RWPE2 (cell line): ENCODE results near the gene PTPRN2.

Source experiments
- ATAC-seq: fragments of 200-7000 bp; cut with Tn5 transposase; 3 replicates; pipeline ENCODE4 v1.9.1; 2021; ENCODE audit warnings: low read depth
- DNase-seq: peaks from one replicate; pipeline ENCODE4 v3.0.0-alpha.2; 2020; ENCODE audit warnings: low spot score
- H3K27ac ChIP-seq: fragments of 450-650 bp; 2 replicates; pipeline ENCODE4 v1.5.1; 2017; ENCODE audit warnings: mild to moderate bottlenecking; ENCODE audit not compliant: poor library complexity, severe bottlenecking
- H3K27me3 ChIP-seq: fragments of 250-450 bp; sonication (Bioruptor Pico); 2 replicates; pipeline ENCODE4 v1.5.1; 2021; ENCODE audit warnings: mild to moderate bottlenecking, moderate library complexity; ENCODE audit not compliant: insufficient read depth, poor library complexity, severe bottlenecking
- H3K36me3 ChIP-seq: fragments of 250-450 bp; sonication (Bioruptor Pico); 2 replicates; pipeline ENCODE4 v1.5.1; 2020; ENCODE audit warnings: low read depth, mild to moderate bottlenecking, moderate library complexity
- H3K4me1 ChIP-seq: fragments of 250-450 bp; sonication (Bioruptor Pico); 2 replicates; pipeline ENCODE4 v1.5.1; 2021; ENCODE audit warnings: mild to moderate bottlenecking, moderate library complexity; ENCODE audit not compliant: insufficient read depth, poor library complexity, severe bottlenecking
- H3K4me3 ChIP-seq: fragments of 250-450 bp; sonication (Bioruptor Pico); 2 replicates; pipeline ENCODE4 v1.5.1; 2021; ENCODE audit warnings: mild to moderate bottlenecking, moderate library complexity; ENCODE audit not compliant: severe bottlenecking
- H3K9me3 ChIP-seq: fragments of 250-450 bp; sonication (Bioruptor Pico); 2 replicates; pipeline ENCODE4 v1.5.1; 2021; ENCODE audit warnings: mild to moderate bottlenecking, moderate library complexity; ENCODE audit not compliant: severe bottlenecking
- CTCF ChIP-seq: fragments of 450-650 bp; IDR thresholded peaks from one replicate; pipeline ENCODE4 v1.5.1; 2017; ENCODE audit warnings: mild to moderate bottlenecking, moderate library complexity; ENCODE audit not compliant: poor library complexity, severe bottlenecking

The PTPRN2 gene

GRCh38 chr7:158140538-158141220 lies 446.9 kb downstream of the PTPRN2 start:
- Histone ChIP-seq H3K36me3 (no peaks in the 10 kb centered on the region), H3K4me1 (no peaks in the 10 kb centered on the region), H3K27me3 (no peaks in the 10 kb centered on the region), H3K27ac (no peak overlapping the region), H3K9me3 (peaks cover 10% of the 10 kb centered on the region), H3K4me3 (no peak overlapping the region)
- no peak for TF ChIP-seq CTCF
- DNase-seq = no peak
- no peak for ATAC-seq

GRCh38 chr7:158139499-158139898 lies 448.1 kb downstream of the PTPRN2 start:
- H3K9me3 ChIP-seq = peaks cover 10% of the 10 kb centered on the region

GRCh38 chr7:158138329-158138597 lies 449.4 kb downstream of the PTPRN2 start:
- Histone ChIP-seq H3K36me3 (no peaks in the 10 kb centered on the region), H3K4me3 (no peak overlapping the region), H3K27me3 (no peaks in the 10 kb centered on the region), H3K27ac (no peak overlapping the region), H3K4me1 (no peaks in the 10 kb centered on the region), H3K9me3 (peaks cover 10% of the 10 kb centered on the region)
- no peak for TF ChIP-seq CTCF
- DNase-seq (no peak), ATAC-seq (no peak)

More at GRCh38 chr7:158139499-158139898, 448.1 kb downstream of the PTPRN2 start:
- Histone ChIP-seq H3K36me3 (no peaks in the 10 kb centered on the region), H3K4me1 (no peaks in the 10 kb centered on the region), H3K27me3 (no peaks in the 10 kb centered on the region), H3K27ac (no peak overlapping the region), H3K4me3 (no peak overlapping the region)
- ATAC-seq (no peak), DNase-seq (no peak)
- no peak for TF ChIP-seq CTCF

GRCh38 chr7:158137516-158138328 lies 449.9 kb downstream of the PTPRN2 start:
- Histone ChIP-seq H3K36me3 (no peaks in the 10 kb centered on the region), H3K27me3 (no peaks in the 10 kb centered on the region), H3K4me3 (no peak overlapping the region), H3K4me1 (no peaks in the 10 kb centered on the region), H3K9me3 (peaks cover 10% of the 10 kb centered on the region), H3K27ac (no peak overlapping the region)
- DNase-seq = no peak
- ATAC-seq = no peak
- no peak for TF ChIP-seq CTCF

GRCh38 chr7:158135931-158136330 lies 451.7 kb downstream of the PTPRN2 start:
- TF ChIP-seq CTCF = no peak
- H3K4me1 ChIP-seq = no peaks in the 10 kb centered on the region
- ATAC-seq (no peak), DNase-seq (no peak)
- H3K9me3 ChIP-seq = peaks cover 7% of the 10 kb centered on the region
- no peaks in the 10 kb centered on the region for H3K36me3 ChIP-seq
- H3K4me3 ChIP-seq = no peak overlapping the region
- no peak overlapping the region for H3K27ac ChIP-seq
- H3K27me3 ChIP-seq = no peaks in the 10 kb centered on the region
